Tibial artery (tissue), 4 donors: Measurements from ENCODE around the gene SLC39A10.
"Not testable (repeated sequence)": the region's sequence is repeated elsewhere in the genome, so short reads cannot be mapped to it uniquely, and the experiment has no call there.

Experiments
- DNase-seq, 2 donors: peaks; one replicate each; pipeline ENCODE4 v3.0.0-alpha.2; 2019
- H3K27ac ChIP-seq, 2 donors: fragments of 200-600 bp; sonication (generic) in 1 of 2; 1 replicate in 1 of 2; 2 replicates in 1 of 2; pipeline ENCODE4 v1.5.1; 2018 to 2019; ENCODE audit warnings: mild to moderate bottlenecking in 1 of 2
- H3K27me3 ChIP-seq, 2 donors: fragments of 200-600 bp; sonication (generic) in 1 of 2; one replicate each; pipeline versions ENCODE4 v1.5.1 to v1.6.0; 2016 to 2019
- H3K36me3 ChIP-seq, 3 donors: fragments of 200-600 bp; sonication (generic) in 2 of 3; one replicate each; pipeline ENCODE4 v1.5.1; 2016 to 2019; ENCODE audit warnings: mild to moderate bottlenecking in 2 of 3
- H3K4me1 ChIP-seq, 4 donors: fragments of 200-600 bp; sonication (generic) in 2 of 4; 1 replicate in 3 of 4; 2 replicates in 1 of 4; pipeline ENCODE4 v1.5.1; 2016 to 2019
- H3K4me3 ChIP-seq, 2 donors: fragments of 200-600 bp; sonication (generic) in 1 of 2; 1 replicate in 1 of 2; 2 replicates in 1 of 2; pipeline ENCODE4 v1.5.1; 2018 to 2019; ENCODE audit warnings: mild to moderate bottlenecking in 2 of 2
- H3K9me3 ChIP-seq, 3 donors: fragments of 200-600 bp; sonication (generic) in 1 of 3; one replicate each; pipeline ENCODE4 v1.5.1; 2016 to 2019
- intact Hi-C: fragments of 100-400 bp; cut with DNase I; formaldehyde crosslinking; loops from one replicate; pipeline ENCODE4 v1.15.0; 2023; ENCODE audit warnings: low total_unique reads
- TF ChIP-seq, protein P1 (sequence below), 2 experiments: fragments of 200-600 bp in 1 of 2; fragments of 450-650 bp in 1 of 2; IDR thresholded peaks; one replicate each; pipeline ENCODE4 v1.5.1; 2017 to 2019; ENCODE audit warnings: antibody characterized with exemption in 2 of 2, mild to moderate bottlenecking in 1 of 2, moderate library complexity in 1 of 2

SLC39A10 gene

DNA sequence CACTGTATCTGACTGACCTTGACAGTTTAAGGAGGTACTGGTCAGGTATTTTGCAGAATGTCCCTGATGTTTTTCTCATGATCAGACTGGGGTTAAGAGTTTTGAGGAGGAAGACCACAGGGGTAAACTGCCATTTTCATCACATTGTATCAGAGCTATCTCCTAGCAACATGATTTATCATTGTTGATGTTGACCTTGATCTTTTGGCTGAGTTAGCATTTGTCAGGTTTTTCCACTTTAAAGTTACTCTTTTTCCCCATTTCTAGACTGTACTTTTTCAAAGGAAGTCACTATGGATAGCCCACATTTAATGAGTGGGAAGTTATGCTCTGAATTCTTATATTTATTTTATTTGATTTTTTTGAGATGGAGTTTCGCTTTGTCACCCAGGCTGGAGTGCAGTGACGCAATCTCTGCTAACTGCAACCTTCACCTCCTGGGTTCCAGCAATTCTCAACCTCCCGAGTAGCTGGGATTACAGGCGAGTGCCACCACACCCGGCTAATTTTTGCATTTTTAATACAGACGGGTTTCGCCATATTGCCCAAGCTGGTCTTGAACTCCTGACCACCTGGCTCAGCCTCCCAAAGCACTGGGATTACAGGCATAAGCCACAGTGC is 17.7 kb upstream of the SLC39A10 start:
- Histone ChIP-seq H3K36me3 (no peaks in the 10 kb centered on the region), H3K9me3 (no peaks in the 10 kb centered on the region), H3K4me1 (no peaks in the 10 kb centered on the region), H3K4me3 (no peak overlapping the region), H3K27ac (no peak overlapping the region), H3K27me3 (no peaks in the 10 kb centered on the region)
- no peak for DNase-seq
- intact Hi-C loops, result loop anchor here (10.0 kb wide), 1 partner anchor 135 kb away; no protein-coding TSS in a partner anchor
- TF ChIP-seq, protein P1, sequence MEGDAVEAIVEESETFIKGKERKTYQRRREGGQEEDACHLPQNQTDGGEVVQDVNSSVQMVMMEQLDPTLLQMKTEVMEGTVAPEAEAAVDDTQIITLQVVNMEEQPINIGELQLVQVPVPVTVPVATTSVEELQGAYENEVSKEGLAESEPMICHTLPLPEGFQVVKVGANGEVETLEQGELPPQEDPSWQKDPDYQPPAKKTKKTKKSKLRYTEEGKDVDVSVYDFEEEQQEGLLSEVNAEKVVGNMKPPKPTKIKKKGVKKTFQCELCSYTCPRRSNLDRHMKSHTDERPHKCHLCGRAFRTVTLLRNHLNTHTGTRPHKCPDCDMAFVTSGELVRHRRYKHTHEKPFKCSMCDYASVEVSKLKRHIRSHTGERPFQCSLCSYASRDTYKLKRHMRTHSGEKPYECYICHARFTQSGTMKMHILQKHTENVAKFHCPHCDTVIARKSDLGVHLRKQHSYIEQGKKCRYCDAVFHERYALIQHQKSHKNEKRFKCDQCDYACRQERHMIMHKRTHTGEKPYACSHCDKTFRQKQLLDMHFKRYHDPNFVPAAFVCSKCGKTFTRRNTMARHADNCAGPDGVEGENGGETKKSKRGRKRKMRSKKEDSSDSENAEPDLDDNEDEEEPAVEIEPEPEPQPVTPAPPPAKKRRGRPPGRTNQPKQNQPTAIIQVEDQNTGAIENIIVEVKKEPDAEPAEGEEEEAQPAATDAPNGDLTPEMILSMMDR (IDR thresholded peaks at IDR 0.05), result no peak

DNA sequence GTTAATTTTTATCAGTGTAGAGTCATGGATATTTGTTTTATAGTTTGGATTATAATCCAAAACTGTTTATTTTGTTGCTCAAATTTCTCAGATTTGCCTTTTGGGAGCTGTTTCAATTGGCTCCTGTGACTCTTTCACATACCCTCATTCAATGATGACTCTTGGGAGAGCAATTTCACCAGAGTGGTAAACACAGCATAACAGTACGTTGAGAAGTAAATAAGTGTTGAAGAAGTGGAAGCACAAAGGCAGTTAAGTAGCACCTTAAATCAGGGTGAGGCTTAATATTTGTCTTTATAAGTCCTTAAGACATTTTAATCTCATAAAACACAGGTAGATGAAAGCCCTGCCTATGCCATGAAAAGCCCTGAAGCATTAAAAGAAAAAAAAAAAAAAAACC is 17.1 kb upstream of the SLC39A10 start:
- no peaks in the 10 kb centered on the region for H3K4me1 ChIP-seq
- H3K4me3 ChIP-seq, result no peak overlapping the region
- TF ChIP-seq, protein P1 (IDR thresholded peaks at IDR 0.05), result no peak
- no peaks in the 10 kb centered on the region for H3K36me3 ChIP-seq
- H3K27ac ChIP-seq, result no peak overlapping the region
- no peaks in the 10 kb centered on the region for H3K27me3 ChIP-seq
- no peaks in the 10 kb centered on the region for H3K9me3 ChIP-seq
- intact Hi-C loops, result loop anchor here (10.0 kb wide), 1 partner anchor 135 kb away; no protein-coding TSS in a partner anchor
- no peak for DNase-seq

DNA sequence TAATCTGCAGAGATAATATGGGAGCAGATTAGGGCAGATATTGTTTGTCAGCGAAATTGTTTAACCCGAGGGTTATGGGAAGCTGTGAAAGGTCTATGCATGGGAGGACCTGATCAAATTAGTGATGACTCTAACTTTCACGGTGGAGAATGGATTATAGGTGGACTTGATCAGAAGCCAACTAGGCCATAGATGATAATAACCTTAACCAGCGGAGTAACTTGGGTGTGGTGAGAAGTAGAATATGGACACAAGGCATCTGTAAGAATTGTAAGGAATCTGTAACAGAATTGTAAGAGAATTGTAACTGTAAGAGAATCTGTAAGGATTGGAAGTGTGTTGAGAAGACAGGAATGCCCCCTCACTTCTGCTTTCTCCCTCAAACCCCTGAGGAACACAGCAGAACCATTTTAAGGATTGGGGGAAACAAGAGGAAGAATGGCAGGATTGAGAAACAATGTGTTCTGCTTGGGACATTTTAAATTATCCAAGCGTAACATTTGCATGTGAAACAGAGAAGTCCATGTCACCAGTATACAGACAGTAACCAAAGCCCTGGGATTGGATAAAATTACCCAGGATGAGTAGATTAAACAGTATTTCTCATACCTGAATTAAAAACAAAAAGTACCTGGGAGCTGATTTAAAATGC is 14.9 kb upstream of the SLC39A10 start:
- H3K27me3 ChIP-seq, result no peaks in the 10 kb centered on the region
- TF ChIP-seq, protein P1 (IDR thresholded peaks at IDR 0.05), result no peak
- H3K36me3 ChIP-seq, result no peaks in the 10 kb centered on the region
- no peaks in the 10 kb centered on the region for H3K9me3 ChIP-seq
- no peaks in the 10 kb centered on the region for H3K4me1 ChIP-seq
- H3K4me3 ChIP-seq, result no peak overlapping the region
- intact Hi-C loops, result no loop called here
- H3K27ac ChIP-seq, result no peak overlapping the region
- DNase-seq, result no peak

DNA sequence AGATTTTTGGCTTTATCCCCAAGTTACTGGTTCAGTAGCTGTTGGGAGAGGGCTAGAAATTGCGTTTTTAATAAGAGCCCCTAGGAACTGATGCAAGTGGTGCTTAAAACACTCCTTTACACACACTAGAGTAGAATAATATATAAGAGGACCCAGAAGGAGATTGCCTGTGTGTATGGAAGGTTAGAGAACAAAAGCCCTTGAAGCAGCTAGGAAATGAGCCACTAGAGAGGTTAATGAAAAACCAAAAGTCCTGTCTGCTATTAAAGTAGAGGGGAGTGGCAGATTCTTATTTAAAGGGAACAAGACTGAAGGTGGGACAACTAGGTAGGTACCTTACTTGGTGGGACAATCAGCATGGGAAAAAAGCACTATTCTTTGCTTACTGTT is 14.4 kb upstream of the SLC39A10 start:
- intact Hi-C loops, result no loop called here
- H3K9me3 ChIP-seq, result no peaks in the 10 kb centered on the region
- no peaks in the 10 kb centered on the region for H3K27me3 ChIP-seq
- H3K4me3 ChIP-seq, result no peak overlapping the region
- TF ChIP-seq, protein P1 (IDR thresholded peaks at IDR 0.05), result no peak
- no peak for DNase-seq
- H3K4me1 ChIP-seq, result no peaks in the 10 kb centered on the region
- H3K36me3 ChIP-seq, result no peaks in the 10 kb centered on the region
- H3K27ac ChIP-seq, result no peak overlapping the region

DNA sequence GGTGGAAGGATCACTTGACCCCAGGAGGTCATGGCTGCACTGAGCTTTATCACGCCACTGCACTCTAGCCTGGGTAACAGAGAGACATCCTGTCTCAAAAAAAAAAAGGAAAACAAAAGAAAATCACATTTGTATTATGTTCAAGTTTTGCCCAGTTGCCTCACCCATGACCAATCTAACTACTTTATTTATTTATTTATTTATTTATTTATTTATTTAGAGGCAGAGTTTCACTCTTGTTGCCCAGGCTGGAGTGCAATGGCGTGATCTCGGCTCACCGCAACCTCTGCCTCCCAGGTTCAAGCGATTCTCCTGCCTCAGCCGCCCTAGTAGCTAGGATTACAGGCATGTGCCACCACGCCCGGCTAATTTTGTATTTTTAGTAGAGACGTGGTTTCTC is 12.3 kb upstream of the SLC39A10 start:
- H3K4me3 ChIP-seq, DNase-seq, intact Hi-C loops, H3K9me3 ChIP-seq, H3K27ac ChIP-seq, H3K36me3 ChIP-seq, H3K27me3 ChIP-seq, H3K4me1 ChIP-seq: not testable (repeated sequence)

DNA sequence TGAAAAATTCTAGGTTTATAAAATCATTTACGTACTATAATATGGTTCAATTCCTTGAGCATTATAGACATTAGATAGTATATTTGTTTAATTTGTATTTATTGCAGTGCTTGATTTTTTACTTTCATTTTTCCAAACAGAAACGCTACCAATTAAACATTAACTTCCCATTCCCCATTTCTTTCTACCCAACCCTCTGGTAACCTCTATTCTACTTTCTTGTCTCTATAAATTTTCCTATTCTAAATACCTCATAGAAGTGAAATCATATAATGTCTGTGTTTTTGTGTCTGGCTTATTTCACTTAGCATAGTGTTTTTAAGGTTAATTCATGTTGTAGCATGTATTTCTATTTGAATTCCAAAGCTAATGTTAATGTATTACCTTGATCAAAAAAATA is 11.6 kb upstream of the SLC39A10 start:
- H3K4me1 ChIP-seq, result no peaks in the 10 kb centered on the region
- H3K27ac ChIP-seq, result no peak overlapping the region
- no peak overlapping the region for H3K4me3 ChIP-seq
- TF ChIP-seq, protein P1 (IDR thresholded peaks at IDR 0.05), result no peak
- DNase-seq, result no peak
- no peaks in the 10 kb centered on the region for H3K27me3 ChIP-seq
- H3K36me3 ChIP-seq, result no peaks in the 10 kb centered on the region
- intact Hi-C loops, result no loop called here
- H3K9me3 ChIP-seq, result no peaks in the 10 kb centered on the region
